CD4-positive, alpha-beta T cell treated with Interferon gamma for 1 hour (primary cell): ENCODE results near the gene MAPK8IP1.
"Not testable (repeated sequence)": the region's sequence is repeated elsewhere in the genome, so short reads cannot be mapped to it uniquely, and the experiment has no call there.

Source experiments
- DNase-seq: peaks from one replicate; pipeline ENCODE4 v3.0.0-alpha.2; 2020

Gene MAPK8IP1

DNA sequence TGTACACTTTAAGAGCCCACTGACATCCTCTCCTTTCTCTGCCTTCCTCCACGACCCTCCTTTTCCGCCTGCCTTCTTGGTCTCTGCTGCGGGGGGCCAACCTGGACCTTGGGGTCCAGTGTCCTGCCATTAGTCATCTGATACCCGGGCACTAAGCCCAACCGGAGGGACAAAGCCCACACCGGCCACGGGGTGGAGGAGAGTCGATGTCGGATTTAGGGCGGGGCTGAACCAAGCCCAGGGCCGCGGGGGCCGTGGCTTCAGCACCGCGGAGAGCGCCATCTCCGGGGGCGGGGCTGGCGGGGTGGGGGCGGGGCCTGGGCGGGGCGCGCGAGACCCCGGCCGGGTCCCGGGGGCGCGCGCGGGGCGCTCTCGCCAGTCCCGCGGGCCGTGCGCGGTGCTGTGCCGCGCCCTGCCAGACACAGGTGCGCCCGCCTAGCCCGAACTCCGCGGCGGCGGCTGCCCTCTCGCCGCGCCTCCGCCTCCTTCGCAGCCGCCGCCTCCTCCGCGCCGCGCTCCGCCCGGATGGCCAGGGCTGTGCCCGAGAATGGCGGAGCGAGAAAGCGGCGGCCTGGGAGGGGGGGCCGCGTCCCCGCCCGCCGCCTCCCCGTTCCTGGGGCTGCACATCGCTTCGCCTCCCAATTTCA lies at the start of gene MAPK8IP1:
Gene MAPK8IP1, plus strand, starts transcription at position 378 of the 647 bp plus-strand sequence. Its CDS starts 170 bp downstream, at position 548.
- DNase-seq, result peak; percentile 48

DNA sequence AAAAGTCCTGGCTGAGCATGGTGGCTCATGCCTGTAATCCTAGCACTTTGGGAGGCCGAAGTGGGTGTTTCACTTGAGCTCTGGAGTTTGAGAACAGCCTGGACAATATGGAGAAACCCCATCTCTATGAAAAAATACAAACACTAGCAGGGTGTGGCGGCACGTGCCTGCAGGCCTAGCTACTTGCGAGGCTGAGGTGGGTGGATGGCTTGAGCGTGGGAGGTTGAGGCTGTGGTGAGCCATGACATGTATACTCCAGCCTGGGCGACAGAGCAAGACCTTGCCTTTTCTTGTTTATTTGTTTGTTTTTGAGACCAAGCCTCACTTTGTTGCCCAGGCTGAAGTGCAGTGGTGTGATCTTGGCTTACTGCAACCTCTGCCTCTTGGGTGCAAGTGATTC lies 46.2 kb upstream of the MAPK8IP1 start:
- no peak for DNase-seq

DNA sequence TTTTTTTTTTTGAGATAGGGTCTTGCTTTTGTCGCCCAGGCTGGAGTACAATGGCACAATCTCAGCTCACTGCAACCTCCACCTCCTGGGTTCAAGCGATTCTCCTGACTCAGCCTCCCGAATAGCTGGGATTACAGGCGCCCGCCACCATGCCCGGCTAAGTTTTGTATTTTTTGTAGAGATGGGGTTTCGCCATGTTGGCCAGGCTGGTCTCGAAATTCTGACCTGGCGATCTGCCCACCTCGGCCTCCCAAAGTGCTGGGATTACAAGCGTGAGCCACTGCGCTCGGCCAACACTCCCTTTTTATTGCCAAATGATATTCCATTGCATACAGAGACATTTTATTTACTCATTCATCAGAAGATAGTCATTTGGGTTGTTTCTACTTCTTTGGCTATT lies 45.2 kb upstream of the MAPK8IP1 start:
- not testable (repeated sequence) for DNase-seq

DNA sequence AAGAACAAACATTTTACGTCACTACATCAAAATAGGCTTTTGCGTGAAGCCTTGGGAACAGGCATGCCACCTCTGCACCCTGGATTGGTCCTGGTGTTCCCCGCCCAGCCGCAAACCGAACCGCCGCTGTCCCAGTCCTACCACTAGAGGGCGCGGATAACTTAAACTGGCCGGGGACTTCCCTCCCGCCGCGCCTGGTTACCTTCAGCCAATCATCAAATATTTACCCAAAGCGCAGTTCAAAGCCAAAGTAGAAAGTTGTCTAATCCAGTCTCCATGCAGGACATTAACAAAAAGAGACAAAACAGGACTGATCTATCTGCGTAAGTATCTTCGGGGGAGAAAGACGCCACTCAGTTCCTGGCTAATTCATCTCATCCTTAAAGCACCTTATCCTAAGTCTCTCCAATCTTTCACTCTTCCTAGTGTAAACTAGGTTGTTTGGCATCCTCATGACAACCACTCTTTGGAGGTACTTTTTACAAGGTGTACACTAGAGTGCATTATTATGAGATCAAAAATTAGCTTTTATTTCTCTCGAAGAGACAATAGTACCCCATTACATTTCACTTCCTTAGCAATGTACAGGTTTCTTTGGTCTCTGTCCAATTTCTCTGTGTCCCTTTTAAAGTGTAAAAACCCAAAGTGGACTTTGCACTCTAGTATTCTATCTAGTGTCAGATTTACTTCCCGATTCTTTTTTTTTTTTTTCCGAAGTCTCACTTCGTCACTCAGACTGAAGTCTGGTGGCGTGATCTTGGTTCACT lies 42.1 kb upstream of the MAPK8IP1 start:
- peak; percentile 92 for DNase-seq

DNA sequence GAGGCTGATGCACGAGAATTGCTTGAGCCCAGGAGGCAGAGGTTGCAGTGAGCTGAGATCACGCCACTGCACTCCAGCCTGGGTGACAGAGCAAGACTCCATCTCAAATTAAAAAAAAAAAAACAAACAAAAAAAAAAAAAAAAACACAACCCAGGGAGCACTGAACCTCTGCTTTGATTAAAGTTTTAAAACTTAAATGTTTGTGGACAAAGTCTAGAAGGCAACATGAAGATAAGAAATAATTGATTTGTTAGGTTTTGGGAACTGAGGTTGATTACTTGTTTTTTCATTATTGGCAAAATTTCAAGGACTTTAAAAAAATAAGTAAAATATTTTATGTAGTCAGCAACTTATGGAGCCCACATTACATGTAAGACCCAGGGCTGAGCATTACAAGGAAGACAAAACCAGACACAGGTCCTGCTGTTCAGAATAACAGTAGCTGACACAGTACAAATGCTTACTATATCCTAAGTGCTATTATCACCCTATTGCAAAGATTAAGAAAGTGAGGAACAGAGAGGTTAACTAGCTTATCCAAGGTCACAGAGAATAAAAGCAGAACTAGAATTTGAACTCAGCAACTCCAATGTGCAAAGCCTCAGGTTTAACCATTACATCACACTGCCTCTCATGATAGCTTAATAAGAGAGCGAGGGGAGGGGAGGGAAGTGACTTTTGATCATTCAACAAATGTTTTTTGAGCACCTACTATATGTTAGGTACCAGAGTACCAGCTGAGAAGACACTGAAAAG lies 40.5 kb upstream of the MAPK8IP1 start:
- DNase-seq, result no peak

DNA sequence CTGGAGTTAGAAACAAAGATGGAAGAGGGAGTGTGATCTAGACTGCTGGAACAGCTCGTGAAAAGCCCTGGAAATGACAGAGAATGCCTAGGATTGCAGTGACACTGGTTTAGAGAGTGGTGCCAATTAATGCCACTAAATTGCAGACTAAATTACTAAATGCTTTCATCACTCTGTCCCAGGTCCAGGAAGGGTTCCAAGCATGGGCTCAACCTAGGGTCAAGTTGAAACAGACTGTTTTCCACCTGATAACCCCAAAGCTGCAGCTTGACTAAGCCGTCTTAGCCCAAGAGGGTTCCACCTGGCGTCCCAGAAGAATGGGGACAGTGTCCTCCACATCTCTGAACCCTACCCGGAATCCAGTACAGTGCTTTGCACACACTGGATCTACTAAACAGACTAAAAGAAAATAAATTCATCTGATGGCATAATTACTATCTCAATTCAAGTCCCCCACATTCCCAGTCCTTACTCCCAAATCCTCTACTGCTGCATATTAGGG lies 39.2 kb upstream of the MAPK8IP1 start:
- DNase-seq, result no peak

DNA sequence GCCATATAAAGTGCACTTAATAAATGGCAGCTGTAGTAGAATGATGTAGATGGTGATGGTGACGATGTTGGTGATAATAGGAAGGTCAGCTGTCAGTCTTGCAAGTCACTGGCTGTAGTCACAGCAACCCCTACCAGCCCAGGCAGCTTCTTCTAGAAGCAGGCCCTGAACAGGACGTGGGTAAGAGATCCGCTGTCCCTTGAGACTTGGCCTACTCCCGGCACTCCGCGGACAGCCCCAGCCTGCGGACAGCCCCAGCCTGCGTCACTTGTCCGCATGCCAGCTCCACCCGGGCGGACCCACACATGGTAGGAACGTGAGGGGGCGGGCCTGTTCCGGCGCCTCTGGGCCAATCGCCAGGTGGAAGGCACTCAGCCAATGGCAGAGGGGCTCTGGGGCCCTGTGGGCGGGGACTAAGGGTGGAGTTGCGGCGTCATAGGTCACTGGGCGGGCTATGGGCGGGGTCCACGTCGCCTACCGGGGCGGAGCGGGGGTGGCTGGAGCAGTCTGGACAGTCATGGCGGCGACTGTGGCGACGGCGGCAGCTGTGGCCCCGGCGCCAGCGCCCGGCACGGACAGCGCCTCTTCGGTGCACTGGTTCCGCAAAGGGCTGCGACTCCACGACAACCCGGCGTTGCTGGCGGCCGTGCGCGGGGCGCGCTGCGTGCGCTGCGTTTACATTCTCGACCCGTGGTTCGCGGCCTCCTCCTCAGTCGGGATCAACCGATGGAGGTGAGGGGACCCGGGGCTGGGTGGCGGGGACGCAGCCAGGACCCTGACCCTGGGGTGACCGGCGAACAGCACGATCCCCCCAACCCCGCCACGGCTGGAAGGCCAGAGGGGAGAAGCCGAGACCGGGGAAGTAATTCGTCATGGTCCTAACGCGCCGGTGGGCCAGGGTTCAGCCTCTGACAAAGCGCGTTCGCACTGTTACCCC lies 38.2 kb upstream of the MAPK8IP1 start, which contains the start of gene CRY2:
Gene CRY2, plus strand, starts transcription at position 502 of the 937 bp plus-strand sequence. Its CDS starts 16 bp downstream, at position 518.
- DNase-seq, result peak; percentile 99

DNA sequence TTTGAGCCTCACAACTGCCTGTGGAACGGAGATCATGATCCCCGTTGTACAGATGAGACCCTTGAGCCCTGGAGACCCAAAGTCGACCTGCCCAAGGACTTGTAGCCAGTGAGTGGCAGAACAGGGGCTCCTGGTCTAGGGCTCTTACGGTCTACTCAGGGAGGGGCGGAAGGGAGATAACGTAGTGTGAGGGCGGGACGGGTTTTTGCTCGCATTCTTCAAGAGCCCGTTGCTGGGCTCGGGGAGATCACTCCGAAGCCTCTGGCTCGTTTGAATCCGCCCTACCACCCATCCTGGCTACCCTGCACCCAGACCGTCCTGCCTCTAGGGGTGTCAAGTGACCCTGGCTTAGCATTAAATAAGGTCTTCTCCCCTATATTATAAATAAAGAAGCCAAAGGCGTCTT lies 37.5 kb upstream of the MAPK8IP1 start:
- DNase-seq, result peak; percentile 62

DNA sequence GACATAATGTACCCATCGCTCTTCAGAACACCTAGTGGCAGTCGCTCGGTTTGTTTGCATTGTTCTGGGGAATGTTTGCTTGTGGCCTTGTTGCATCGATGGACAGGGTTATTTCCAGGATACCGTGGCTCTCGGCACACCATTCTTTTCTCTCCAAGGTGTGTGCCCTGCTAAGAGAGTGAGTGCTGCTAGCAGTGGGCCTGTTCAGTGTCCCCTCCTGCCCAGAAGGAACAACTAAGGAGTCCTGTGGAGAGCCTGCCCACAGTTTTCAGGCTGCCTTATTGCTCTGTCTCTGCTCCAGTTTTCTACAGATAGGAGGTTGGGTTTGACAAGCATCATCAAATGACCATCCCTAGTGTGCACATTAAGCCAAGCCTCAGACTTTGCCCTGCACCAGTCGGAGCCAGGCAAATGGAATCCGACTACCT lies 36.8 kb upstream of the MAPK8IP1 start:
- no peak for DNase-seq

DNA sequence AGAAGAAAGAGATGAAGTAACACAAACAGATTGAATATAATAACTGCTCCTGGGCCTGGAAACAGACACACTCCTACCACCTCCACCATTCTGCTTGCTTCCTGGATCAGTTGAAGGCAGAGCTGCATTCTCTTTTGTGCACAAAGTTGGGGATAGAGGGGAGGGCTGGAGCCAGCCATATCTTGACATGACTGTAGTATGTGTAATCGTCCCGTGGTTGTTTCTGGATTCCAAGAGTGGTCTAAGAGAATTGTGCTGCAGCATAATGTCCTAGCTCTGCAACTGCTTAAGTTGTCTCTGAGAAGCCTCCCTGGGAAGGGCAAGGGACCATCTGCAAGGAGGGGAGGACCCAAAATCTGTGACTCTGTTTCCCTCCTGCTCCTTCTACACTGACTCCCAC lies 35.0 kb upstream of the MAPK8IP1 start:
- no peak for DNase-seq

DNA sequence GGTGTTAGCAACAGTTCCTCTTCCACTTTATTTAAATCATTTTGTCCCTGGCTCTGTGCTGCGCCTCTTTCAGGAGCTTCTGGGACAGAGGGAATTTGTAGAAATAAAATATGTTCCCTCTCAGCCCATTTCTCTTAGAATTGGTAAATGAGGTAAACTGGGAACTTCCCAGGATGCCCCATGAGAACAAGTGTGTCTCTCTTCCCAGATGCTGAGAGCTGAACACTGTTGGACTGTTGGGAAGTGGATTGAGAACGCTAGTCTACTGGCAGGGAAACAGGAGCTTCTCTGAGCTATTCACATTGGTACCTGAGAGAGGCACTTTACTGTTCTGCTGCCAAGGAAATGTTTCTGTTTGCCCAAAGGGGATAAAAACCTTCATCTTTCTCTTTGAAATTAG lies 34.2 kb upstream of the MAPK8IP1 start:
- no peak for DNase-seq

DNA sequence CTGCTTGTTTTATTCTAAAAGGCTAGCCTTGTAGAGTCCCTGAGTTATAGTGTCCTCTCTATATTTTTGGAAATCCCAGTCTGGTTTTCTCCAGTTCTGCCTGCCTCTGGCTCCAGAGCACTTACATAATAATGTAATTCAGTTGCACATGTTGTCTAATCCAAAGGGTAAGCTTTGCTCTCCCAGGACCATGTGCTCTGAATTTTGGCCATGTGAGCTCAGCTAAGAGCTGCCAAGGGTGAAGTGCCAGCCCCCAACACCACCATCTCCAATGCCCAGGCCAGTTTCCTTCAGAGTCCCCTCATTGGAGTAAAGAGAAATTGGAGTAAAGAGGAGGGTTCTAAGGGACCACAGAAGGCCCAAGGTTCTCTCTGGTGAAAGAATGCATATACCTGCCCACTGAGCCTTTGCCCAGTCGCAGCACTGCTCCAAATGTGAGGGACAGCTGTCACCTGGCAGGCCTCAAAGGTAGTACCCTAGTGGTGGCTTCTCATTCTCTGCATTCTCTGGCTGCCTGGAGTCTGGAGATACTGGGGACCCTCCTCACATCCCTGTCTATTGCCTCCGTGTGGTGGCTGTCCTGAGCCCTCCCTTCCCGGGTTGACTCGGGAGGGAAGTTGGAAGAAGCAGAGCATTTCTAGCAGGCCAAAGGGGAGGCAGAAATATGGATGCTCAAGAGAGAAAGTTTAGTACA lies 33.3 kb upstream of the MAPK8IP1 start:
- DNase-seq, result no peak

DNA sequence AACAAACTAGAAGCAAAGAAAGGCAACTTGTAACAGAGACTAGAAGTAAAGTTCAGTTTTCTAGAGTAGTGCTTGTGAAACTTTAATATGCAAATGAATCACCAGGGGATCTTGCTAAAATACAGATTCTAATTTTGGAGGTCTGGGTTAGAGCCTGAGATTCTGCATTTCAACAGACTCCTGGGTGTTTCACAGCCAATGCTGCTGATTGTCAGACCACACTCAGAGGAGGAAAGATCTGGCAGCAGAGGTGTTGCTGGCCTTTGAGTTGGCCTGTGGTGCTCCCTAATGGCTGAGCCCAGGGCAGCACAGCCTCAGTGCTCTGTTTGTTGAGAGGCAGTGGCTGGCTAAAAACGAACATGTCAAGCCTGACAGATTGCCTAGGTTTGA lies 32.7 kb upstream of the MAPK8IP1 start:
- peak; percentile 9 for DNase-seq

DNA sequence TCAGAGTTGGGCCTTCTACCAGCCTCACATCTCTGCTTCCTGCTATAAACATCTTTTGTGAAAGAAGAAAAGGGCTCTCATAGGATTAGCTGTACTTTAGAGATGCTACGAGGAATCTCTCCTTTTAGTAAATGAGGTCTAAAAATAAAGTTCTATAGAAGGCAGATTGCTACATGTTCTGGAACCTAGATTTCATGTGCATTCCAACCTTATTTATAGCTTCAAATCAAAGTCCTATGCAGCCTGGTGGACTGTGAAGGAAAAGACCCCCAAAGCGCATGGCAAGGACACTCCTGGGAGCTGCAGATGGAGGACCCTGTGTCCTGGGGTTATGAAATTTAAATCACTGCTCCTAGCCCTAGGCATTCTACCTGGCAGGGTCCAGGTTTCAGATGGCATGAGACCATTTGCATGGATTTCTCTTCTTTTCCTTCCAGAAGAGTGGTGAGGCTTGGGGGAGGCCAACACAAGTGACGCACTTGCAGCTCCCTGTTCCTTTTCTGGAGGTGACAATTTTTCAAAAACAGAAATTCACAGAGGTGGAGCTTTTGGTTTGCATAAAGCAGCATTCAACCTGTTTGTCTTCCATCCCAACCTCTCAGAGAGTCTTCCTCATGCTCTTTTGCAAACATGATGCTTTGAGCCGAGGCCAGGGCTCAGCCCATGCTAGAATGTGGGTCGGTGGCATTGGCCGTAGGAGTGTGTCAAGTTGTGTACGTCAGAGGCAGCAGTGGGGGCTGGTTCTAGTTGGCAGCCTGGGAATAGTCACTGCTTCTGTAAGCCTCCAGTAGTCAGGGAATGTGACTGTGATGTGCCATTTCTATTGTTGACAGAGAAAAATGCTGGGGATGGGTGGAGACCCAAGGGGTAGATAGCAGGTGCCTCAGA lies 31.9 kb upstream of the MAPK8IP1 start:
- no peak for DNase-seq

DNA sequence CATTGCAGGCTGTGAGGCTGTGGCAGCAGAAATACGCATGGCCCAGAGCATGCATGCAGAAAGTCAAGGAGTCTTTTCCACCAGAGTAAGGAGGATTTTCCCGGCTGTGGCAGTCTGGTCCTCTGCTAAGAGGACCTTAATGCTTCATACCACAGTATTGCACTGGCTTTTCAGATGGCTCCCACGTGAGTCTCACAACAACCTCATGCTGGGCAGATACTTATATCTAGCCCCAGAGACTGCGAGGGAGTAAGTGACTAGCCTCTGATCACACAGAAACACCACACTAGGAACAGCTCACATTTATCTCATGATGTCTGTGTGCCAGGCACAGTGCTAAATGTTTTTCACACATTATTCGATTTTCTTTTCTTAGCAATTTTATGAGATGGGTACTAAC lies 30.1 kb upstream of the MAPK8IP1 start:
- DNase-seq, result no peak

DNA sequence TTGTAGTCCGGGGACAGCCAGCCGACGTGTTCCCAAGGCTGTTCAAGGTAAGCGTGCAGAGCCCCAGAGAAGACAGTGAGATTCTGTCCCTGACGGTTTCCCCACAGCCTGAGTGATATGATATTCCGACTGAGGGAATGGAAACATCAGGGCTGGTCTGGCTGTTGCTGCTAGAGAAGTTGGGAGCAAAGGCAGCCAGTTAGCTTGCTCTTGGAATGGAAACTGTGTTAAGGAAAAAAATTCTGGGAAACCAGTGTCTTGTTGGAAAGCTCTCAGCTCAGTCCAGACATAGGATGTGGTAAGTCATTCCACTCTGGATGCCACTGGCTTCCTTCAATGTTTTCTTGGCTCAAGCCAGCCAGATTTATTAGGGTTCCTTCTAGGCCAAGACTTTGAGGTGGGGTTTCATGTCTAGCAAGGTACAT lies 29.4 kb upstream of the MAPK8IP1 start:
- no peak for DNase-seq

DNA sequence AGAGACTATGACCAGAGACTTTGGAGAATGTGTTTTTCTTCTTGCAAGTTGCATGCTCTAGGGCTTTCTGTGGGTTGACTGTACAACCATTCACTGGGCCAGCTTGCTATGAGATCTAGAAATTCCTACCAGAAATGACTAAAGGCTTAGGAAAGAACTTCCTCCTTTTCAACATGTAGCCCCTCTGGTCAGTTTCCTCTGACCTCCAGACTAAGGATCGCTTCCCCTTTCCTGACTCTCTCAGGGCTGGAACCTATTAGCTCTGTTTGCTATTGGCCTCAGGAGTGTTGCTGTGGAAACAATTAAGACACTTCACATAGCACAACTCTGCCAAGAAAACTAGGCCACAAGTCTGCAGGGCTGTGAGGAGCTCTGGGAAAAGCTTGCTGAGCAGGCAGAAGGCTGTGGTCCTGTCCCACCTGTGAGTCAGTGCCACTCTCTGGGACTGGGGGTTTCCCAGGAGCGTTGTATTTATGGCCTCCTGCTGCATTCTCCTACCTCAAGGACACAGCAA lies 27.4 kb upstream of the MAPK8IP1 start:
- peak; percentile 41 for DNase-seq

DNA sequence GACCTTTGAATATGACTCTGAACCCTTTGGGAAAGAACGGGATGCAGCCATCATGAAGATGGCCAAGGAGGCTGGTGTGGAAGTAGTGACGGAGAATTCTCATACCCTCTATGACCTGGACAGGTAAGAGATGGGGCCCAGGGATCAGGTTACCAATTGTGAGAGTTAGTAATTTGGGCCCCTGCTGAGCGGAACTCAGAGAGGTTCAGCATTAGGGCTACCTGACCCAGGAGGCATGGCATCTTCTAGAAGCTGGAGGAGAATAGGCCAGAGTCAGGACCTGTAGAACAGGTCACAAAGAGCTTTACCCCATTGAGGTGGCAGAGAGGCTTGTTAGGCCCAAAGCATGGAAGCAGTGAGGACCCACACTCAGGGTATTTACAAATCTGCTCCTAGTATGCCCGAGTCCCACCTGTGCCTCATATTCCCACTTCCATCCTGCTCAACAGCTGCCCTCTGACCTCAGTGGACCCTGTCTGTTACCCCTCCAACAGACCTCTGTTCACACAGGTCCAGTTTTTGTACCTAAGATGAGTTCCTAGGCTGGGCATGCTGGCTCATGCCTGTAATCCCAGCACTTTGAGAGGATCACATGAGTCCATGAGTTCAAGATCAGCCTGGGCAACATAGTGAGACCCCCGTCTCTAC lies 26.6 kb upstream of the MAPK8IP1 start:
- no peak for DNase-seq

DNA sequence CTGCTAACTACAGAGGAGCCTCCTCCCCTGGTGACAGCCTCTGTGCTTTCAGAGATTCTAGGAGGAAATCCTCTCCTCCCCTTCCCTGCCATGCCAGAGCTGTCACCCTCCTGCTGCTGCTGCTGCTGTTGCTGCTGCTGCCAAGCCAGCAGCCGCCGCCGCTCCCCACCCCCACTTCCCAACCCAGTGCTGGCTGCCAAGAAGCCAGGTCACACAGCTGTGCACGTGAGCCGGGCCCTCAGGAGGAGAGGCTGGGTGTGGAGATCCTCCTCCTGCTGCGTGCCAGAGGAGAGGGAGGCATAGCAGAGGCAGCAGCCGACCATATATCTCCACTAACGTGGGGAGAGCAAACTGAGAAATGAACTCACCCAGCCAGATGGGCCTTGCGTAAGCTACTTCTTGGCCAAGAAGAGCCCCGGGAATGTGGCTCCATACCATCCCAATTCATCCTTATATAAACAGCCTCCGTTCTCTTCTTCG lies 25.8 kb upstream of the MAPK8IP1 start:
- DNase-seq, result no peak

DNA sequence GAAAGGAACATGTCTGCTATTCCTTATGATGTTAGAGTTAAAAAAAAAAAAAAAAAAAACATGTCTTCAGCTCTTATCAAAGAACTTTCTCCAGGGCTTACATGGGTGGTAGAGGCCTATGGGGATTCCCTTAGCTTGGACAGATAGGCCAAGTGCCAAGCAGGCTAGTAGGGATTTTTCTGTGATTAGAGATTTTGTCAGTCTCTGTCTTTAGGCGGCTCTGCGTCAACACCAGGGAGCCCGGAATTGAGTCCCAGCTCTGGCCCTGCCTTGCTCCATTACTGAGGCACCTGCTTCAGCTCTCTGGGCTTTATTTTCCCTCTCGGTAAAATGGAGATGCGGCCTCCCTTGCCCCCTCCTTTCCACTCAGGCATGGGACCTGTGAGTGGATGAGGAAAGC lies 25.1 kb upstream of the MAPK8IP1 start:
- no peak for DNase-seq
